Measurements from ENCODE around the gene KLF3. TPM values are rescaled to one million over a fixed set of nuclear protein-coding genes. Genes with fewer than 3 reads are reported as not detected.

The KLF3 gene
- total and polyA plus RNA-seq, 9 of the 15 experiments (the other 6 are each of a cell fraction or from before 2014, with no cell fraction given), result 9.9 to 47.2 (median 18.1) TPM

DNA sequence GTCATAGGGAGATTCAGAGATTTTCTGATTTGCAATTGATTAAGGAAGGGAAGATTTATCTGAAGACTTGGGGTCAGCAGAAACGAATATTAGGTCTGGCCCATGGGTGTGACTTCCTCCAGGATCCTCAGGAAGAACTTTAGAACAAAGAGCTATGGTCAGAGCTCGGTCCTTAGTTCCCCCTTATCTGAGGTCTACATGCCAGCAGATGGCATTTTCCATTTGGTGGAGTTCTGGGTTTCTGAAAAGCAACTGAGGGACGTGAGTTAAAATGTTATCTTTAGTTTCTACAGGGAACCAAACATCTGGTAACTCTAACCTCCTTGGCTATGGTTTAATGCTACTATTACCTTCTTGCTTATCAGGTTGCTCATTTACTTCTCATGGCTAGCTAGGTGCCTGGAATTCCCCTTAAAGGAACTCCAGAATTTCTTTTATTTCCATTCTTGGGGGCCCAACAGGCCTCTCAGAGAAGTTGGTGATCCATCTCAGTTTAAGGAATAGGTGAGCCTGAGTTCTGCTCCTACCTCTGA is 40.7 kb downstream of the KLF3 start (continued):
- no peak for TF ChIP-seq STAG1 (CRISPR knock-in tag; IDR thresholded peaks at IDR 0.05; ENCODE audit: borderline replicate concordance)
- no peak for TF ChIP-seq KHSRP (IDR thresholded peaks at IDR 0.05)
- no peak for TF ChIP-seq NUFIP1 (IDR thresholded peaks at IDR 0.05; ENCODE audit: partially characterized antibody)
- TF ChIP-seq E2F5 (CRISPR knock-in tag; IDR thresholded peaks at IDR 0.05), result no peak
- TF ChIP-seq, protein P1, sequence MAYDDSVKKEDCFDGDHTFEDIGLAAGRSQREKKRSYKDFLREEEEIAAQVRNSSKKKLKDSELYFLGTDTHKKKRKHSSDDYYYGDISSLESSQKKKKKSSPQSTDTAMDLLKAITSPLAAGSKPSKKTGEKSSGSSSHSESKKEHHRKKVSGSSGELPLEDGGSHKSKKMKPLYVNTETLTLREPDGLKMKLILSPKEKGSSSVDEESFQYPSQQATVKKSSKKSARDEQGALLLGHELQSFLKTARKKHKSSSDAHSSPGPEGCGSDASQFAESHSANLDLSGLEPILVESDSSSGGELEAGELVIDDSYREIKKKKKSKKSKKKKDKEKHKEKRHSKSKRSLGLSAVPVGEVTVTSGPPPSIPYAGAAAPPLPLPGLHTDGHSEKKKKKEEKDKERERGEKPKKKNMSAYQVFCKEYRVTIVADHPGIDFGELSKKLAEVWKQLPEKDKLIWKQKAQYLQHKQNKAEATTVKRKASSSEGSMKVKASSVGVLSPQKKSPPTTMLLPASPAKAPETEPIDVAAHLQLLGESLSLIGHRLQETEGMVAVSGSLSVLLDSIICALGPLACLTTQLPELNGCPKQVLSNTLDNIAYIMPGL (CRISPR knock-in tag; IDR thresholded peaks at IDR 0.05), result no peak
- no peak for TF ChIP-seq SRSF3 (IDR thresholded peaks at IDR 0.05; ENCODE audit: insufficient read depth, low read length)
- TF ChIP-seq, protein P2, sequence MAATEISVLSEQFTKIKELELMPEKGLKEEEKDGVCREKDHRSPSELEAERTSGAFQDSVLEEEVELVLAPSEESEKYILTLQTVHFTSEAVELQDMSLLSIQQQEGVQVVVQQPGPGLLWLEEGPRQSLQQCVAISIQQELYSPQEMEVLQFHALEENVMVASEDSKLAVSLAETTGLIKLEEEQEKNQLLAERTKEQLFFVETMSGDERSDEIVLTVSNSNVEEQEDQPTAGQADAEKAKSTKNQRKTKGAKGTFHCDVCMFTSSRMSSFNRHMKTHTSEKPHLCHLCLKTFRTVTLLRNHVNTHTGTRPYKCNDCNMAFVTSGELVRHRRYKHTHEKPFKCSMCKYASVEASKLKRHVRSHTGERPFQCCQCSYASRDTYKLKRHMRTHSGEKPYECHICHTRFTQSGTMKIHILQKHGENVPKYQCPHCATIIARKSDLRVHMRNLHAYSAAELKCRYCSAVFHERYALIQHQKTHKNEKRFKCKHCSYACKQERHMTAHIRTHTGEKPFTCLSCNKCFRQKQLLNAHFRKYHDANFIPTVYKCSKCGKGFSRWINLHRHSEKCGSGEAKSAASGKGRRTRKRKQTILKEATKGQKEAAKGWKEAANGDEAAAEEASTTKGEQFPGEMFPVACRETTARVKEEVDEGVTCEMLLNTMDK (IDR thresholded peaks at IDR 0.05; ENCODE audit: borderline replicate concordance, insufficient read depth, low read depth, low read length, poor library complexity, severe bottlenecking), result no peak
- TF ChIP-seq EHMT2 (IDR thresholded peaks at IDR 0.05), result no peak
- no peak for TF ChIP-seq NFATC3 (IDR thresholded peaks at IDR 0.05)

Data from K562 (cell line).